ENCODE results near the gene RCN2. TPM values are rescaled to one million over a fixed set of nuclear protein-coding genes. Genes with fewer than 3 reads are reported as not detected.

The RCN2 gene
- total and polyA plus RNA-seq, 3 donors from 2014 or later: 61.1 to 164 (median 78.3) TPM

DNA sequence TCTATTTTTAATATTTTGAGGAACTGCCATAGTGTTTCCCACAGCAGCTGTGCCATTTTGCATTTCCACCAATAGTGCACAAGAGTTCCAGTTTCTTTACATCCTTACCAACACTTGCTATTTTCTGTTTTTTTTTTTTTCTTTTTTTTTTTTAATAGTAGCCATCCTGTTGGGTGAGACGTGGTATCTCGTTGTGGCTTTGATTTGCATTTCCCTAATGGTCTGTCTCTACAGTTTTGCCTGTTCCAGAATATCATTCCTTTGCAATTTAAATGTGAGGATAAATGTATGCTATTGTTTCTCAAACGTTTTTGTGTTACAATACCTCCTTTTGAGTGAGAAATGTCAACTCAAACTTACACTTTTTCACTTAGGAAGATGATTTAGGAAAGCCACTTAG, 22.4 kb downstream of the RCN2 start:
- H3K4me1 ChIP-seq: no peaks in the 10 kb centered on the region
- H3K27ac ChIP-seq: no peak overlapping the region
- DNase-seq: no peak
- intact Hi-C loops (cut with DNase I; ENCODE audit: low total_unique reads): no loop called here
- H3K9me3 ChIP-seq: no peaks in the 10 kb centered on the region
- H3K36me3 ChIP-seq (ENCODE audit: low read depth, missing control alignments): no peaks in the 10 kb centered on the region
- WGBS, 2 donors: 49 to 51% methylated on average over 3 of the region's 3 CpGs
- no peak for TF ChIP-seq CTCF (IDR thresholded peaks at IDR 0.05)
- no peak for TF ChIP-seq POLR2A (IDR thresholded peaks at IDR 0.05)
- no peaks in the 10 kb centered on the region for H3K27me3 ChIP-seq
- no peak overlapping the region for H3K4me3 ChIP-seq

GRCh38 chr15:76954744-76955143, 23.2 kb downstream of the RCN2 start:
- intact Hi-C loops (cut with DNase I; ENCODE audit: low total_unique reads): no loop called here
- 71 to 86% methylated on average over 2 of the region's 2 CpGs for WGBS, 2 donors
- no peak for DNase-seq

GRCh38 chr15:76961268-76962011, 29.9 kb downstream of the RCN2 start:
- no peak overlapping the region for H3K27ac ChIP-seq
- no peak for TF ChIP-seq CTCF (IDR thresholded peaks at IDR 0.05)
- no peak for TF ChIP-seq POLR2A (IDR thresholded peaks at IDR 0.05)
- no peaks in the 10 kb centered on the region for H3K4me1 ChIP-seq
- H3K36me3 ChIP-seq (ENCODE audit: low read depth, missing control alignments): no peaks in the 10 kb centered on the region
- no peak overlapping the region for H3K4me3 ChIP-seq
- intact Hi-C loops (cut with DNase I; ENCODE audit: low total_unique reads): no loop called here
- 68 to 71% methylated on average over 6 of the region's 6 CpGs for WGBS, 2 donors
- no peaks in the 10 kb centered on the region for H3K9me3 ChIP-seq
- H3K27me3 ChIP-seq: no peaks in the 10 kb centered on the region
- DNase-seq: no peak

More at GRCh38 chr15:76954744-76955143, 23.2 kb downstream of the RCN2 start:
- Histone ChIP-seq H3K9me3 (no peaks in the 10 kb centered on the region), H3K27ac (no peak overlapping the region), H3K27me3 (no peaks in the 10 kb centered on the region), H3K4me1 (no peaks in the 10 kb centered on the region), H3K36me3 (ENCODE audit: low read depth, missing control alignments) (no peaks in the 10 kb centered on the region), H3K4me3 (no peak overlapping the region)
- no peak for TF ChIP-seq CTCF (IDR thresholded peaks at IDR 0.05)
- no peak for TF ChIP-seq POLR2A (IDR thresholded peaks at IDR 0.05)

- DNase-seq: no peak
- H3K36me3 ChIP-seq (ENCODE audit: low read depth, missing control alignments): no peaks in the 10 kb centered on the region
- intact Hi-C loops (cut with DNase I; ENCODE audit: low total_unique reads): no loop called here
- no peak overlapping the region for H3K27ac ChIP-seq
- WGBS, 2 donors: 89% methylated on average over 9 of the region's 9 CpGs
- no peaks in the 10 kb centered on the region for H3K27me3 ChIP-seq
- no peaks in the 10 kb centered on the region for H3K9me3 ChIP-seq
- no peak for TF ChIP-seq CTCF (IDR thresholded peaks at IDR 0.05)
- no peak for TF ChIP-seq POLR2A (IDR thresholded peaks at IDR 0.05)
- no peak overlapping the region for H3K4me3 ChIP-seq
- H3K4me1 ChIP-seq: no peaks in the 10 kb centered on the region
Measured at GRCh38 chr15:76962337-76963013, 30.9 kb downstream of the RCN2 start.

Measured in testis (tissue), 3 donors.